Transverse colon (tissue), 4 donors: ENCODE data around the gene GCNT2.

Source experiments
- POLR2AphosphoS5 ChIP-seq, 3 donors: sonication (generic); formaldehyde crosslinking; IDR thresholded peaks; one replicate each; pipeline ENCODE4 v1.6.1; 2016; ENCODE audit warnings: antibody characterized with exemption in 3 of 3
- TF ChIP-seq, protein P1 (sequence below), 5 experiments: fragments of 200-600 bp in 3 of 5; fragments of 450-650 bp in 2 of 5; sonication (generic) in 3 of 5; IDR thresholded peaks; 1 replicate in 2 of 5; 2 replicates in 3 of 5; pipeline ENCODE4 v1.5.1; 2016 to 2017; ENCODE audit warnings: antibody characterized with exemption in 5 of 5, inconsistent platforms in 3 of 5, mild to moderate bottlenecking in 2 of 5, moderate library complexity in 1 of 5

DNA sequence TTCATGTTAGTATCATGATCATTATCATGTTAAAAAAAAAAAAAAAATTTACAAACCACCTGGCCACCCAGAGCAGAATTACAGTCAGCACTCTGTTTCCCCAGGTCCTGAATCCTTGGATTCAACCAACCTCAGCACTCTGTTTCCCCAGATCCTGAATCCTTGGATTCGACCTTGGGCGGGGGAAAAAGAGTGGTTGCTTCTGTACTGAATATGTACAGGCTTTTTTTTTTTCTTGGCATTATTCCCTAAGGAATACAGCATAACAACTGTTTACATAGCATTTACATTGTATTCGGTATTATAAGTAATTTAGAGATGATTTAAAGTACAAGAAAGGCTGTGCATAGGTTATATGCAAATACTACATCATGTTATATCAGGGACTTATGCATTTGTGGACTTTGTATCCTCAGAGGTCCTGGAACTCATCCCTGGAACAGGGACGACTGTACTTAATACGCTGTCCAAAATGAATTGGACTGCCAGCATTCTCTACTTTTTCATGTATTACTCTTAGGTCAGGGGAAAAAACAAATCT, 31.2 kb downstream of the GCNT2 start:
- TF ChIP-seq POLR2AphosphoS5 (IDR thresholded peaks at IDR 0.05) = no peak
- TF ChIP-seq, protein P1, sequence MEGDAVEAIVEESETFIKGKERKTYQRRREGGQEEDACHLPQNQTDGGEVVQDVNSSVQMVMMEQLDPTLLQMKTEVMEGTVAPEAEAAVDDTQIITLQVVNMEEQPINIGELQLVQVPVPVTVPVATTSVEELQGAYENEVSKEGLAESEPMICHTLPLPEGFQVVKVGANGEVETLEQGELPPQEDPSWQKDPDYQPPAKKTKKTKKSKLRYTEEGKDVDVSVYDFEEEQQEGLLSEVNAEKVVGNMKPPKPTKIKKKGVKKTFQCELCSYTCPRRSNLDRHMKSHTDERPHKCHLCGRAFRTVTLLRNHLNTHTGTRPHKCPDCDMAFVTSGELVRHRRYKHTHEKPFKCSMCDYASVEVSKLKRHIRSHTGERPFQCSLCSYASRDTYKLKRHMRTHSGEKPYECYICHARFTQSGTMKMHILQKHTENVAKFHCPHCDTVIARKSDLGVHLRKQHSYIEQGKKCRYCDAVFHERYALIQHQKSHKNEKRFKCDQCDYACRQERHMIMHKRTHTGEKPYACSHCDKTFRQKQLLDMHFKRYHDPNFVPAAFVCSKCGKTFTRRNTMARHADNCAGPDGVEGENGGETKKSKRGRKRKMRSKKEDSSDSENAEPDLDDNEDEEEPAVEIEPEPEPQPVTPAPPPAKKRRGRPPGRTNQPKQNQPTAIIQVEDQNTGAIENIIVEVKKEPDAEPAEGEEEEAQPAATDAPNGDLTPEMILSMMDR (IDR thresholded peaks at IDR 0.05) = no peak
